Omental fat pad (tissue), 4 donors: ENCODE results near the gene GBE1. TPM values are rescaled to one million over a fixed set of nuclear protein-coding genes. Genes with fewer than 3 reads are reported as not detected.

ENCODE experiments used
- ATAC-seq: fragments of 150-250 bp; one replicate; pipeline ENCODE4 v1.9.1; 2016; ENCODE audit warnings: mild to moderate bottlenecking, moderate library complexity; ENCODE audit not compliant: low FRiP score
- DNase-seq: peaks from one replicate; pipeline ENCODE4 v3.0.0-alpha.2; 2019; ENCODE audit warnings: low spot score
- CTCF ChIP-seq, 3 donors: fragments of 450-650 bp; IDR thresholded peaks; one replicate each; pipeline ENCODE4 v1.5.1; 2016 to 2017; ENCODE audit warnings: antibody characterized with exemption in 3 of 3, mild to moderate bottlenecking in 3 of 3, moderate library complexity in 2 of 3
- total RNA-seq, 4 donors: library from RNA; depleted of rRNA; stranded (reverse); fragments of >200 nt; gene quantifications; one replicate each; pipeline ENCODE4 v1.1.0, GENCODE V29; 2016

The GBE1 gene
- total RNA-seq, 4 donors from 2014 or later: 101 to 140 (median 118) TPM

- DNase-seq (no peak), ATAC-seq (no peak)
- TF ChIP-seq CTCF (IDR thresholded peaks at IDR 0.05): no peak
Measured at GRCh38 chr3:81742581-81742980, 18.9 kb downstream of the GBE1 start.

DNA sequence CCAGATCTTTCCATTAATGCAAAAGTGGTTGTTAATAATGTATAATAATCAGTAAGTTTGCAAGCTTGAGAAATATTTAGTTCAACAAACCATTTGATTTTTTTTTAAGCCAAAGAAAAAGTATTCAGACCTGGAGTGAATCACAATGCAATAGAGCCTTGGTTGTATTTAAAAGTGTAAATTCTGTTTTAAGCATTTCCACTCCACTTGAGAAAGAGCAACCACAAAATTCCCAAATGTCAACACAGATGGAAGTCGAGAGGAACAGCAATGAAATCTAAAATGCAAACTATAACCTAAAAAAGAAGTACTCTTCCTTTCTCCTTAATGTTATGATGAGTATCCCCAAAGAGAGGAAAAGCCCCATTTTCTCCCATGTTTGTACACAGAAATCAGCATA lies 20.2 kb downstream of the GBE1 start:
- DNase-seq: no peak
- TF ChIP-seq CTCF (IDR thresholded peaks at IDR 0.05): no peak
- ATAC-seq: no peak

DNA sequence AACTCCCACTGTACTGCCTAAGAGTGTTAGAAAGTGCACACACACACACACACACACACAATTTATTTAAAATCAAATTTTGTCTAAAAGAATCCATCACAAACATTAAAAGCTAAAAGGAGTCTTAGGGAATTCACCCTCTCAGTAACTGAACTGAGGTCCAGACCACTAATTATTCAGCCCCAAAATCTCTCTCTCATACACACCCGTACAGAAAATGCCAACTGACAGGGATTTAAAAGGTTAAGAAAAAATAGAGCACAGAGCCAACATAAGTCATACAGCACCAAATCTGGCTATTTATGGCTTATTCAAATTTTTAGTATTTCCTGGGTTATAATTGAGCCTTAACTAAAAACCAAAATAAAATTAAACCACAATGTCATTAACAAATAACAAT lies 20.7 kb downstream of the GBE1 start:
- ATAC-seq (no peak), DNase-seq (no peak)
- TF ChIP-seq CTCF (IDR thresholded peaks at IDR 0.05): no peak

DNA sequence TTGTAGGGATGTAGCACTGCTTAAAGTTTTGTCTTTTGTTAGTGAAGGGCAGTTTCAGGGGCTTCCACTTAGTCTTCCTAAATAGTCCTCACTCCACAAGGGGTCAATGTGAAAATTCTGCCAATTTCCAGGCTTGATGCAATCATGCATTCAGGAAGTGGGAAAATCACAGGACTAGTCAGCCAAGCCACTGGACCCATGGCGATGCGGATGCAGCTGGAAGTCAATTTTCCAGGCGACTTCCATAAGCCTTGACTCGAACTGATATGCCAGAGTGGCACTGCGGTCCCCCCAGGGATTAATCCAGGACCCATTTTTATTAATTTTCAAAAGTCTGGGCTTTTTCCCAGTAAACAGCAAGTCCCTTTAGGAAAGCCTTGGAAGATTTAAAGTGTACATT lies 26.1 kb downstream of the GBE1 start:
- ATAC-seq (no peak), DNase-seq (no peak)
- TF ChIP-seq CTCF (IDR thresholded peaks at IDR 0.05): no peak

- ATAC-seq (no peak), DNase-seq (no peak)
- TF ChIP-seq CTCF (IDR thresholded peaks at IDR 0.05): no peak
Measured at GRCh38 chr3:81734742-81735141, 26.7 kb downstream of the GBE1 start.

- ATAC-seq: no peak
- no peak for DNase-seq
- no peak for TF ChIP-seq CTCF (IDR thresholded peaks at IDR 0.05)
Measured at GRCh38 chr3:81732642-81733041, 28.8 kb downstream of the GBE1 start.

DNA sequence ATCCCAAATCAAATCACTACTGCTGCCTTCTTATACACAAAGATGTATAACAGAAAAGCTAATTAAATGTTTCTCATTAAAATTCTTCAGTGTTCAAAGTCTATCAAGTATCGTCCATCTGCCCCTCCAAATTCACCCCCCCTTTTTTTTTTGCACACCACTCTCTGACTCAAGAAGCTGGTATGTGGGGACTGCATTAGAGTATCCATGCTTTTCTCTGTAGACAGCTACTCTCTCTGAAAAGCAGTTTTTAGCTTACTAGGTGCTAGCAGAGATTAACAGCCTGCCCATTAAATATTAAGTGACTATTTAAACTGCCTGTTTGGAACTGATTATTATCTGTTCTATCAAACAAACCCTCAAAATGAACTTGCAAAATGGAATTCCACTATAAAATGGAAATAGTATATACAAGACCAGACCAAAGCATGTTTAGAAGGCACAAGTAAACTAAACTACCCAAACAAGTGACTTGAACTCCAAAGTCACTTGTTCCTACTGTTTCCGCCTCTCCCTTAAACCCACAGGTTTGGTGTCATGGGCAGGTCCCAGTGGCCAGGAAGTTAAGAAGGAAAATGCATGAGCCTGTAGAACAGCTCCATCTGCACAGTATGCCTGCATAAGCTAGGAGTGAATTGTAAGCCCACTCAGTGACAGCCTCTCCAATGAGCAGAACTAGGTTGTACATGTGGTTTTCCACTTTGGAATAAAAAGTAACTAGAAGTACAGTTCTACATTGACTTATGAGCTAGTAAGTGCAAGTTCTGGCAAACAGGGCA lies 32.5 kb downstream of the GBE1 start:
- no peak for TF ChIP-seq CTCF (IDR thresholded peaks at IDR 0.05)
- ATAC-seq: no peak
- DNase-seq: no peak
